T-cell (primary cell): ENCODE measurements around the gene ABCG1. TPM values are rescaled to one million over a fixed set of nuclear protein-coding genes. Genes with fewer than 3 reads are reported as not detected.

ENCODE experiments used
- ATAC-seq, 4 experiments: fragments of 200-7000 bp in 3 of 4; fragments of 150-1000 bp in 1 of 4; cut with Tn5 transposase; replicated peaks in 1 of 4; 1 replicate in 3 of 4; 2 replicates in 1 of 4; pipeline ENCODE4 v1.10.0; 2021; ENCODE audit warnings: moderate library complexity in 3 of 4, mild to moderate bottlenecking in 2 of 4, moderate number of reproducible peaks in 1 of 4
- CTCF ChIA-PET, 2 donors: fragments of 300-600 bp; sonication (Branson Sonifier 250); formaldehyde crosslinking; loops; one replicate each; lab custom pipeline; 2022; ENCODE audit warnings: antibody characterized with exemption in 2 of 2; lab: Charles Lee
- POLR2A ChIA-PET, 2 donors: fragments of 300-600 bp; sonication (Branson Sonifier 250); formaldehyde crosslinking; loops; one replicate each; lab custom pipeline; 2022; ENCODE audit warnings: antibody characterized with exemption in 2 of 2; lab: Charles Lee
- DNase-seq, 35 experiments: peaks; one replicate each; pipeline versions ENCODE4 v3.0.0 to v3.0.0-alpha.2; 2013 to 2023
- H3K27ac ChIP-seq: one replicate; pipeline ENCODE4 v1.5.1; 2013; ENCODE audit warnings: low read length
- H3K27me3 ChIP-seq, 2 experiments: replicated peaks in 1 of 2; 1 replicate in 1 of 2; 2 replicates in 1 of 2; pipeline versions ENCODE4 v1.6.1 to v1.7.0; 2013; ENCODE audit warnings: low read length in 1 of 2, mixed read lengths in 1 of 2; ENCODE audit not compliant: control insufficient read depth in 2 of 2, insufficient read depth in 2 of 2; ENCODE audit errors: extremely low read depth in 1 of 2
- H3K36me3 ChIP-seq, 2 donors: 1 replicate in 1 of 2; 2 replicates in 1 of 2; pipeline versions ENCODE4 v1.6.1 to v1.7.0; 2013; ENCODE audit warnings: low read length in 1 of 2; ENCODE audit not compliant: control insufficient read depth in 2 of 2, insufficient read depth in 1 of 2; ENCODE audit errors: extremely low read depth in 1 of 2
- H3K4me1 ChIP-seq, 2 experiments: 1 replicate in 1 of 2; 2 replicates in 1 of 2; pipeline versions ENCODE4 v1.6.1 to v1.7.0; 2013; ENCODE audit warnings: low read length in 2 of 2, mixed read lengths in 1 of 2; ENCODE audit not compliant: insufficient read depth in 2 of 2, control insufficient read depth in 1 of 2; ENCODE audit errors: extremely low read depth in 1 of 2
- H3K4me3 ChIP-seq, 2 donors: 1 replicate in 1 of 2; 2 replicates in 1 of 2; pipeline versions ENCODE4 v1.5.1 to v1.7.0; 2013; ENCODE audit warnings: mild to moderate bottlenecking in 2 of 2, low read length in 1 of 2, moderate library complexity in 1 of 2; ENCODE audit not compliant: control insufficient read depth in 1 of 2; ENCODE audit errors: extremely low read depth in 1 of 2
- H3K9me3 ChIP-seq: 2 replicates; pipeline ENCODE4 v1.7.0; 2013
- H3K27ac Mint-ChIP-seq, 2 donors: one replicate each; pipeline ENCODE4 v1.8.0; 2020 to 2021; ENCODE audit warnings: mild to moderate bottlenecking in 2 of 2, mixed read lengths in 2 of 2
- H3K27me3 Mint-ChIP-seq, 2 donors: one replicate each; pipeline ENCODE4 v1.8.0; 2021 to 2022; ENCODE audit warnings: mixed read lengths in 2 of 2
- H3K36me3 Mint-ChIP-seq: one replicate; pipeline ENCODE4 v1.8.0; 2021; ENCODE audit warnings: mixed read lengths
- H3K4me1 Mint-ChIP-seq, 3 donors: one replicate each; pipeline ENCODE4 v1.8.0; 2020 to 2022; ENCODE audit warnings: mixed read lengths in 3 of 3, mild to moderate bottlenecking in 1 of 3
- H3K4me3 Mint-ChIP-seq, 3 donors: one replicate each; pipeline ENCODE4 v1.8.0; 2020 to 2022; ENCODE audit warnings: mild to moderate bottlenecking in 3 of 3, mixed read lengths in 3 of 3, moderate library complexity in 3 of 3
- H3K9me3 Mint-ChIP-seq, 3 donors: one replicate each; pipeline ENCODE4 v1.8.0; 2020 to 2022; ENCODE audit warnings: mixed read lengths in 3 of 3
- WGBS: methylation state at CpG from one replicate; pipeline ENCODE4 v1.1.5; 2013; ENCODE audit warnings: missing lambda C conversion rate; ENCODE audit not compliant: insufficient coverage; 5-methylcytosine and 5-hydroxymethylcytosine counted together
- total RNA-seq, 35 experiments: library from RNA in 6 of 35; stranded (reverse) in 6 of 35; fragments of 120-200 nt in 1 of 35; gene quantifications; one replicate each; pipeline versions ENCODE4 v1.2.1 to v1.2.4 and lab custom pipeline; 2013 to 2026

Gene ABCG1
- total RNA-seq, 5 donors from 2014 or later (not counting 1 experiment from before 2014, with no cell fraction given), result 4.1 to 51.1 (median 6.2) TPM

- Histone ChIP-seq H3K36me3 (no peaks in the 10 kb centered on the region), H3K4me1 (no peaks in the 10 kb centered on the region), H3K4me3 (no peak overlapping the region), H3K27ac (no peak overlapping the region), H3K9me3 (no peaks in the 10 kb centered on the region), H3K27me3 (no peaks in the 10 kb centered on the region)
- H3K27me3 Mint-ChIP-seq, result no peaks in the 10 kb centered on the region
- ChIA-PET POLR2A (no interaction called here), CTCF (interaction anchor here in 1 of 2 donors (0.8 to 1.1 kb wide), 2 partner anchors 11 to 30 kb away, joined by 3 read pairs; no protein-coding TSS in a partner anchor)
- ATAC-seq, result no peak
- no peaks in the 10 kb centered on the region for H3K9me3 Mint-ChIP-seq
- WGBS, result 92% methylated on average over 1 of the region's 5 CpGs
- no peak overlapping the region for H3K27ac Mint-ChIP-seq
- peaks cover 0 to 2% (median 0%) of the 10 kb centered on the region in 3 donors for H3K4me1 Mint-ChIP-seq
- DNase-seq, result peak in 1 of 35 experiments; percentile 3
- no peaks in the 10 kb centered on the region for H3K36me3 Mint-ChIP-seq
- H3K4me3 Mint-ChIP-seq, result no peak overlapping the region
Measured at GRCh38 chr21:42208801-42209490, 10.0 kb upstream of the ABCG1 start.

DNA sequence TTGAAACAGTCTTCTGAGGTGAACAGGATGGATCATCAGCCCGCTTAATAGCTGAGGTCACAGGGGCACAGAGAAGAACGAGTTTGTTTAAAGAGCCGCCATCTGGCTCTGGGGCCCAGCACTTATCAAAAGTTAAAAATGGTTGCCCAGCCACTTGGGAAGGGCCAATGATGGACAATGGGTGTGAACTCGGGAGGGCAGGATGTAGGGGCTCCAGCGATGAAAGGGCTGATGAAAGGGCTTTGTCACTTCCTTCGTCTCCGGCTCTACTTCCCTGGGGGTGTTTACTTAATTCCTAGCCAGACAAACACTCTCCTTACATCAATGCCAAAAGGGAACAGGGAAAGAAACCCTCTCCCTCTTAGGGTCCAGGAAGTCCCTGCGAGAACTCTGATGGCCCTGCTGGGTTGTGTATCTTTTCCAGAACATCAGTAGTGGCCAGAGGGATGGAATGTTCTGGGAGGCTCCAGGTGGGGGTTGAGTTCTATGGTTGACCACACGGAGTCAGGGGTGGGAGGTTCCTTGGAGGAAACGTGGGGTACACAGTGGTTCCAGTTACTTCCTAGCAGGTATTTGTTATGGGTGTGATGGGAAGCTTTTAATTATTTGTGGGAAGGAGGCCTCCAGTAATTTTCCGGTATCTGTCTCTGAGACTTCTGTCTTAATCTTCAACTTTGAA, 9.0 kb upstream of the ABCG1 start:
- DNase-seq (no peak), ATAC-seq (no peak)
- H3K36me3 Mint-ChIP-seq, result no peaks in the 10 kb centered on the region
- Histone ChIP-seq H3K27ac (no peak overlapping the region), H3K36me3 (no peaks in the 10 kb centered on the region), H3K9me3 (no peaks in the 10 kb centered on the region), H3K4me3 (no peak overlapping the region), H3K27me3 (no peaks in the 10 kb centered on the region), H3K4me1 (no peaks in the 10 kb centered on the region)
- ChIA-PET POLR2A (interaction anchor here in 1 of 2 donors (0.5 kb wide), 1 partner anchor 299 kb away, joined by 6 read pairs; no protein-coding TSS in a partner anchor), CTCF (interaction anchor here in 1 of 2 donors (1.1 kb wide), 1 partner anchor 10 kb away, joined by 3 read pairs; no protein-coding TSS in a partner anchor)
- no peaks in the 10 kb centered on the region for H3K9me3 Mint-ChIP-seq
- no peak overlapping the region for H3K4me3 Mint-ChIP-seq
- H3K4me1 Mint-ChIP-seq, result peaks cover 0 to 2% (median 0%) of the 10 kb centered on the region in 3 donors
- 86% methylated on average over 7 of the region's 11 CpGs for WGBS
- H3K27me3 Mint-ChIP-seq, result no peaks in the 10 kb centered on the region
- H3K27ac Mint-ChIP-seq, result no peak overlapping the region

DNA sequence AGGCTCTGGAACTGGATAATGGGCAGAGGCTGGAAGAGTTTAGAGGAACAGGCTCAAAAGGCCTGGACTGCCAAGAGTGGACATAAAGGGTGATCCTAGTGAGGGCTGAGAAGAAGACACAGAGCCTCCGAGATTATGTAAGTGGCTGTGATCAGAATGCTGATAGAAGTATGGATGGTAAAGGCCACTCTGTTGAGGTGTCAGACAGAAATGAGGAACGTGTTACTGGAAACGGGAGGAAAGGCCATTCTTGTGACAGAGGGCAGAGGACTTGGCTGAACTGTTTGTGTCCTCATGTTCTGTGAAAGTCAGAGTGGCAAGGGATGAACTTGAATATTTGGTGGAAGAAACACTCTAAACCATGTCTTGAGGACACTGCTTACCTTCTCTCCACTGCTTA, 6.7 kb upstream of the ABCG1 start:
- ChIA-PET POLR2A (interaction anchor here in 1 of 2 donors (0.6 kb wide), 1 partner anchor 21 kb away, joined by 3 read pairs; no protein-coding TSS in a partner anchor), CTCF (interaction anchor here in 1 of 2 donors (0.6 kb wide), 1 partner anchor 53 kb away, joined by 3 read pairs; no protein-coding TSS in a partner anchor)
- H3K27ac ChIP-seq, result no peak overlapping the region
- H3K27me3 ChIP-seq, result no peaks in the 10 kb centered on the region
- ATAC-seq (no peak), DNase-seq (no peak)
- Mint-ChIP-seq H3K36me3 (no peaks in the 10 kb centered on the region), H3K4me3 (no peak overlapping the region), H3K9me3 (peaks cover 0 to 4% (median 4%) of the 10 kb centered on the region in 3 donors), H3K27me3 (no peaks in the 10 kb centered on the region), H3K27ac (no peak overlapping the region), H3K4me1 (no peaks in the 10 kb centered on the region)
- no peaks in the 10 kb centered on the region for H3K4me1 ChIP-seq
- H3K9me3 ChIP-seq, result no peaks in the 10 kb centered on the region
- H3K36me3 ChIP-seq, result no peaks in the 10 kb centered on the region
- 79% methylated on average over 3 of the region's 3 CpGs for WGBS
- no peak overlapping the region for H3K4me3 ChIP-seq

GRCh38 chr21:42213082-42213774, 5.7 kb upstream of the ABCG1 start:
- DNase-seq, result peak in 1 of 35 experiments; percentile 1
- no peak overlapping the region for H3K27ac Mint-ChIP-seq
- 93% methylated on average over 5 of the region's 5 CpGs for WGBS

GRCh38 chr21:42214081-42214750, 4.7 kb upstream of the ABCG1 start:
- H3K4me1 Mint-ChIP-seq, result no peaks in the 10 kb centered on the region
- Histone ChIP-seq H3K9me3 (no peaks in the 10 kb centered on the region), H3K27ac (no peak overlapping the region), H3K4me1 (peaks cover 0 to 8% of the 10 kb centered on the region in 2 experiments), H3K4me3 (no peak overlapping the region), H3K27me3 (no peaks in the 10 kb centered on the region), H3K36me3 (no peaks in the 10 kb centered on the region)
- peaks cover 0 to 4% (median 4%) of the 10 kb centered on the region in 3 donors for H3K9me3 Mint-ChIP-seq
- no peaks in the 10 kb centered on the region for H3K36me3 Mint-ChIP-seq
- POLR2A ChIA-PET, result interaction anchor here (0.6 to 0.7 kb wide), 2 partner anchors 23 to 61 kb away, joined by 3 to 4 read pairs; no protein-coding TSS in a partner anchor
- DNase-seq (peak in 1 of 35 experiments; percentile 9), ATAC-seq (no peak)
- H3K27me3 Mint-ChIP-seq, result no peaks in the 10 kb centered on the region
- no peak overlapping the region for H3K4me3 Mint-ChIP-seq
- CTCF ChIA-PET, result interaction anchor here in 1 of 2 donors (1.0 kb wide), 1 partner anchor 19 kb away, joined by 4 read pairs; no protein-coding TSS in a partner anchor
- WGBS, result 90% methylated on average over 8 of the region's 10 CpGs
- no peak overlapping the region for H3K27ac Mint-ChIP-seq

More at GRCh38 chr21:42213082-42213774, 5.7 kb upstream of the ABCG1 start:
- Histone ChIP-seq H3K27ac (no peak overlapping the region), H3K36me3 (no peaks in the 10 kb centered on the region), H3K9me3 (no peaks in the 10 kb centered on the region), H3K4me1 (peaks cover 0 to under 1% of the 10 kb centered on the region in 2 experiments), H3K4me3 (no peak overlapping the region), H3K27me3 (no peaks in the 10 kb centered on the region)
- CTCF ChIA-PET, result interaction anchor here (0.6 to 1.0 kb wide), 2 partner anchors 20 to 52 kb away, joined by 3 to 4 read pairs; no protein-coding TSS in a partner anchor
- Mint-ChIP-seq H3K9me3 (peaks cover 0 to 4% (median 4%) of the 10 kb centered on the region in 3 donors), H3K4me1 (no peaks in the 10 kb centered on the region), H3K36me3 (no peaks in the 10 kb centered on the region), H3K27me3 (no peaks in the 10 kb centered on the region), H3K4me3 (no peak overlapping the region)
- POLR2A ChIA-PET, result interaction anchor here (0.6 to 0.7 kb wide), 2 partner anchors 22 to 62 kb away, joined by 3 to 4 read pairs; no protein-coding TSS in a partner anchor
- no peak for ATAC-seq
